Activated CD4-positive, alpha-beta memory T cell treated with anti-CD3 and anti-CD28 coated beads for 36 hours (primary cell): ENCODE data around the gene FOSL2. TPM values are rescaled to one million over a fixed set of nuclear protein-coding genes. Genes with fewer than 3 reads are reported as not detected.

Experiments
- CTCF ChIA-PET: fragments of 350-600 bp; sonication (Branson Sonifier 250); formaldehyde crosslinking; loops from one replicate; lab custom pipeline; 2021; ENCODE audit warnings: antibody characterized with exemption, inconsistent platforms; lab: Charles Lee
- POLR2A ChIA-PET: fragments of 350-600 bp; sonication (Branson Sonifier 250); formaldehyde crosslinking; loops from one replicate; lab custom pipeline; 2021; ENCODE audit warnings: antibody characterized with exemption; lab: Charles Lee
- DNase-seq: peaks from one replicate; pipeline ENCODE4 v3.0.0-alpha.2; 2020
- H3K27ac Mint-ChIP-seq: one replicate; pipeline ENCODE4 v1.8.0; 2021; ENCODE audit warnings: mixed read lengths
- H3K27me3 Mint-ChIP-seq: one replicate; pipeline ENCODE4 v1.8.0; 2021; ENCODE audit warnings: mixed read lengths
- H3K36me3 Mint-ChIP-seq: one replicate; pipeline ENCODE4 v1.8.0; 2021; ENCODE audit warnings: mixed read lengths
- H3K4me1 Mint-ChIP-seq: one replicate; pipeline ENCODE4 v1.8.0; 2021; ENCODE audit warnings: low read depth, mixed read lengths
- H3K4me3 Mint-ChIP-seq: one replicate; pipeline ENCODE4 v1.8.0; 2021; ENCODE audit warnings: mild to moderate bottlenecking, mixed read lengths
- H3K9me3 Mint-ChIP-seq: one replicate; pipeline ENCODE4 v1.8.0; 2021; ENCODE audit warnings: mixed read lengths
- intact Hi-C: fragments of 100-400 bp; cut with micrococcal nuclease; formaldehyde crosslinking; loops from one replicate; pipeline ENCODE4 v1.15.1; 2023
- total RNA-seq, 2 experiments: library from RNA; stranded (reverse); gene quantifications; one replicate each; pipeline ENCODE4 v1.2.3, GENCODE V29; 2021

The FOSL2 gene
- total RNA-seq, 2 experiments from 2014 or later, result 172 to 182 TPM

GRCh38 chr2:28437149-28437835, 44.6 kb downstream of the FOSL2 start:
- no peak for DNase-seq
- Mint-ChIP-seq H3K36me3 (no peaks in the 10 kb centered on the region), H3K4me1 (peaks cover 27% of the 10 kb centered on the region), H3K27ac (no peak overlapping the region), H3K4me3 (no peak overlapping the region), H3K27me3 (peaks cover 4% of the 10 kb centered on the region), H3K9me3 (peaks cover 13% of the 10 kb centered on the region)
- POLR2A ChIA-PET, result no interaction called here
- CTCF ChIA-PET, result no interaction called here
- intact Hi-C loops, result no loop called here

GRCh38 chr2:28437918-28438317, 45.3 kb downstream of the FOSL2 start:
- H3K36me3 Mint-ChIP-seq, result no peaks in the 10 kb centered on the region
- H3K27ac Mint-ChIP-seq, result no peak overlapping the region
- no peak overlapping the region for H3K4me3 Mint-ChIP-seq
- CTCF ChIA-PET, result no interaction called here
- peaks cover 4% of the 10 kb centered on the region for H3K27me3 Mint-ChIP-seq
- DNase-seq, result no peak
- peaks cover 31% of the 10 kb centered on the region for H3K4me1 Mint-ChIP-seq
- intact Hi-C loops, result no loop called here
- H3K9me3 Mint-ChIP-seq, result peaks cover 12% of the 10 kb centered on the region
- POLR2A ChIA-PET, result no interaction called here

GRCh38 chr2:28438532-28439063, 45.9 kb downstream of the FOSL2 start:
- ChIA-PET CTCF (no interaction called here), POLR2A (no interaction called here)
- DNase-seq, result no peak
- peaks cover 5% of the 10 kb centered on the region for H3K9me3 Mint-ChIP-seq
- H3K36me3 Mint-ChIP-seq, result peaks cover 2% of the 10 kb centered on the region
- peaks cover 33% of the 10 kb centered on the region for H3K4me1 Mint-ChIP-seq
- H3K27me3 Mint-ChIP-seq, result peaks cover 4% of the 10 kb centered on the region
- intact Hi-C loops, result no loop called here
- no peak overlapping the region for H3K27ac Mint-ChIP-seq
- H3K4me3 Mint-ChIP-seq, result no peak overlapping the region

- ChIA-PET POLR2A (no interaction called here), CTCF (no interaction called here)
- Mint-ChIP-seq H3K27ac (no peak overlapping the region), H3K4me3 (no peak overlapping the region), H3K9me3 (no peaks in the 10 kb centered on the region), H3K36me3 (peaks cover 2% of the 10 kb centered on the region), H3K4me1 (peaks cover 32% of the 10 kb centered on the region), H3K27me3 (peaks cover 4% of the 10 kb centered on the region)
- intact Hi-C loops, result no loop called here
- no peak for DNase-seq
These were observed 46.5 kb downstream of the FOSL2 start for GRCh38 chr2:28439127-28439526.

- intact Hi-C loops, result no loop called here
- no peak overlapping the region for H3K4me3 Mint-ChIP-seq
- peaks cover 32% of the 10 kb centered on the region for H3K4me1 Mint-ChIP-seq
- POLR2A ChIA-PET, result no interaction called here
- no peaks in the 10 kb centered on the region for H3K9me3 Mint-ChIP-seq
- DNase-seq, result no peak
- H3K27ac Mint-ChIP-seq, result no peak overlapping the region
- H3K27me3 Mint-ChIP-seq, result peaks cover 4% of the 10 kb centered on the region
- CTCF ChIA-PET, result interaction anchor here (0.8 kb wide), 1 partner anchor 13 kb away, joined by 3 read pairs; no protein-coding TSS in a partner anchor
- H3K36me3 Mint-ChIP-seq, result peaks cover 2% of the 10 kb centered on the region
These were observed 47.1 kb downstream of the FOSL2 start for GRCh38 chr2:28439763-28440162.

GRCh38 chr2:28442328-28442727, 49.7 kb downstream of the FOSL2 start:
- ChIA-PET CTCF (no interaction called here), POLR2A (interaction anchor here (0.6 kb wide), 1 partner anchor 24 kb away, joined by 5 read pairs; no protein-coding TSS in a partner anchor)
- Mint-ChIP-seq H3K4me1 (peaks cover 49% of the 10 kb centered on the region), H3K27ac (no peak overlapping the region), H3K36me3 (peaks cover 2% of the 10 kb centered on the region), H3K4me3 (no peak overlapping the region), H3K9me3 (no peaks in the 10 kb centered on the region), H3K27me3 (peaks cover 4% of the 10 kb centered on the region)
- DNase-seq, result no peak
- intact Hi-C loops, result no loop called here

GRCh38 chr2:28444956-28445355, 52.3 kb downstream of the FOSL2 start:
- no peaks in the 10 kb centered on the region for H3K9me3 Mint-ChIP-seq
- H3K4me1 Mint-ChIP-seq, result peaks cover 75% of the 10 kb centered on the region
- peak; percentile 47 for DNase-seq
- peaks cover 2% of the 10 kb centered on the region for H3K36me3 Mint-ChIP-seq
- peak overlapping the region; percentile 99 for H3K27ac Mint-ChIP-seq
- H3K4me3 Mint-ChIP-seq, result no peak overlapping the region
- CTCF ChIA-PET, result interaction anchor here (1.9 to 2.6 kb wide), 3 partner anchors 8 to 741 kb away, joined by 8 to 17 read pairs (median 9); no protein-coding TSS in a partner anchor
- intact Hi-C loops, result loop anchor here (5.0 kb wide), 3 partner anchors 588 to 723 kb away; partner anchors contain the start of gene MRPL33
- H3K27me3 Mint-ChIP-seq, result peaks cover 4% of the 10 kb centered on the region
- POLR2A ChIA-PET, result interaction anchor here (0.9 to 1.8 kb wide), 4 partner anchors 35 to 588 kb away, joined by 3 to 9 read pairs (median 4); no protein-coding TSS in a partner anchor

- Mint-ChIP-seq H3K4me1 (peaks cover 82% of the 10 kb centered on the region), H3K36me3 (peaks cover 2% of the 10 kb centered on the region), H3K9me3 (no peaks in the 10 kb centered on the region), H3K4me3 (peak overlapping the region; percentile 14), H3K27me3 (peaks cover 4% of the 10 kb centered on the region), H3K27ac (peak overlapping the region; percentile 99)
- peak; percentile 86 for DNase-seq
- CTCF ChIA-PET, result interaction anchor here (0.8 to 2.6 kb wide), 5 partner anchors 52 to 762 kb away, joined by 3 to 17 read pairs (median 8); no protein-coding TSS in a partner anchor
- POLR2A ChIA-PET, result interaction anchor here (0.7 to 2.1 kb wide), 7 partner anchors 9 to 55 kb away, joined by 3 to 12 read pairs (median 4); no protein-coding TSS in a partner anchor
- intact Hi-C loops, result loop anchor here (1.0 to 5.0 kb wide), 4 partner anchors 20 to 723 kb away; partner anchors contain the start of gene MRPL33
These were observed 53.0 kb downstream of the FOSL2 start for GRCh38 chr2:28445448-28446258.

- CTCF ChIA-PET, result interaction anchor here (0.8 to 2.6 kb wide), 6 partner anchors 11 to 763 kb away, joined by 3 to 17 read pairs (median 6); no protein-coding TSS in a partner anchor
- Mint-ChIP-seq H3K9me3 (no peaks in the 10 kb centered on the region), H3K4me1 (peaks cover 91% of the 10 kb centered on the region), H3K27ac (peak overlapping the region; percentile 99), H3K27me3 (peaks cover 4% of the 10 kb centered on the region), H3K4me3 (no peak overlapping the region), H3K36me3 (peaks cover 2% of the 10 kb centered on the region)
- no peak for DNase-seq
- POLR2A ChIA-PET, result interaction anchor here (0.6 to 2.1 kb wide), 6 partner anchors 8 to 56 kb away, joined by 3 to 12 read pairs (median 4); no protein-coding TSS in a partner anchor
- intact Hi-C loops, result loop anchor here (1.0 to 5.0 kb wide), 4 partner anchors 19 to 724 kb away; partner anchors contain the start of gene MRPL33
These were observed 53.9 kb downstream of the FOSL2 start for GRCh38 chr2:28446531-28446930.

GRCh38 chr2:28447086-28447485, 54.4 kb downstream of the FOSL2 start:
- Mint-ChIP-seq H3K4me3 (no peak overlapping the region), H3K36me3 (peaks cover 2% of the 10 kb centered on the region), H3K4me1 (peaks cover 86% of the 10 kb centered on the region), H3K27me3 (no peaks in the 10 kb centered on the region), H3K27ac (peak overlapping the region; percentile 99), H3K9me3 (no peaks in the 10 kb centered on the region)
- POLR2A ChIA-PET, result interaction anchor here (0.6 to 2.1 kb wide), 2 partner anchors 54 to 56 kb away, joined by 3 to 12 read pairs; no protein-coding TSS in a partner anchor
- intact Hi-C loops, result loop anchor here (5.0 kb wide), 3 partner anchors 590 to 725 kb away; partner anchors contain the start of gene MRPL33
- CTCF ChIA-PET, result interaction anchor here (0.9 to 2.6 kb wide), 4 partner anchors 12 to 764 kb away, joined by 3 to 17 read pairs (median 9); no protein-coding TSS in a partner anchor
- DNase-seq, result no peak
